Osteoblast (primary cell): ENCODE data around the gene SP7. TPM values are rescaled to one million over a fixed set of nuclear protein-coding genes. Genes with fewer than 3 reads are reported as not detected.
"Not testable (repeated sequence)": the region's sequence is repeated elsewhere in the genome, so short reads cannot be mapped to it uniquely, and the experiment has no call there.

ENCODE experiments used
- DNase-seq: peaks from one replicate; pipeline ENCODE4 v3.0.0; 2011; ENCODE audit warnings: low spot score, mixed read lengths; ENCODE audit not compliant: insufficient read length; ENCODE audit errors: missing footprints
- H2AFZ ChIP-seq: 2 replicates; pipeline ENCODE4 v1.6.0; 2011; ENCODE audit warnings: mild to moderate bottlenecking, low read length
- H3K27ac ChIP-seq: 2 replicates; pipeline ENCODE4 v1.5.1; 2011; ENCODE audit warnings: mild to moderate bottlenecking, low read depth, low read length, moderate library complexity
- H3K27me3 ChIP-seq: 2 replicates; pipeline ENCODE4 v1.6.0; 2012; ENCODE audit warnings: mild to moderate bottlenecking, control low read depth, inconsistent platforms, low read length, moderate library complexity; ENCODE audit not compliant: insufficient read depth
- H3K36me3 ChIP-seq: 2 replicates; pipeline ENCODE4 v1.5.1; 2011; ENCODE audit warnings: mild to moderate bottlenecking, low read length, control low read depth, moderate library complexity; ENCODE audit not compliant: insufficient read depth
- H3K4me1 ChIP-seq: 2 replicates; pipeline ENCODE4 v1.5.1; 2011; ENCODE audit warnings: mild to moderate bottlenecking, low read length, control low read depth, moderate library complexity; ENCODE audit not compliant: insufficient read depth
- H3K4me2 ChIP-seq: 2 replicates; pipeline ENCODE4 v1.6.0; 2011; ENCODE audit warnings: mild to moderate bottlenecking, low read length; ENCODE audit not compliant: insufficient read depth
- H3K4me3 ChIP-seq: fragments of 200-600 bp; sonication (generic); 3 replicates; pipeline ENCODE4 v1.5.1; 2012; ENCODE audit warnings: mild to moderate bottlenecking, low read length, inconsistent platforms; ENCODE audit not compliant: insufficient read depth
- H3K79me2 ChIP-seq: 2 replicates; pipeline ENCODE4 v1.6.0; 2012; ENCODE audit warnings: mild to moderate bottlenecking, low read length, control low read depth, inconsistent platforms; ENCODE audit not compliant: insufficient read depth
- H3K9me3 ChIP-seq: 2 replicates; pipeline ENCODE4 v1.5.1; 2011; ENCODE audit warnings: low read depth, low read length, control low read depth
- H4K20me1 ChIP-seq: 2 replicates; pipeline ENCODE4 v1.6.0; 2012; ENCODE audit warnings: mild to moderate bottlenecking, low read length, control low read depth; ENCODE audit not compliant: insufficient read depth
- CTCF ChIP-seq: IDR thresholded peaks from 2 replicates; pipeline ENCODE4 v1.5.1; 2011; ENCODE audit warnings: mild to moderate bottlenecking, low read depth, low read length, moderate library complexity; ENCODE audit errors: extremely low read depth
- total RNA-seq: library from RNA; depleted of rRNA; stranded (reverse); fragments of >200 nt; gene quantifications from 2 replicates; pipeline ENCODE4 v1.2.3, GENCODE V29; 2012

Gene SP7
- total RNA-seq, 1 donor, result not detected

GRCh38 chr12:53298164-53298563 is 38.0 kb downstream of the SP7 start:
- peaks cover 59% of the 10 kb centered on the region for H3K79me2 ChIP-seq
- peak overlapping the region; percentile 82 for H3K4me3 ChIP-seq
- TF ChIP-seq CTCF, result no peak
- no peaks in the 10 kb centered on the region for H3K27me3 ChIP-seq
- no peaks in the 10 kb centered on the region for H3K9me3 ChIP-seq
- no peak overlapping the region for H2AFZ ChIP-seq
- peaks cover 27% of the 10 kb centered on the region for H3K36me3 ChIP-seq
- peak overlapping the region; percentile 97 for H3K27ac ChIP-seq
- H3K4me2 ChIP-seq, result peak overlapping the region; percentile 98
- peaks cover 49% of the 10 kb centered on the region for H3K4me1 ChIP-seq
- peak; percentile 93 for DNase-seq
- H4K20me1 ChIP-seq, result no peaks in the 10 kb centered on the region

DNA sequence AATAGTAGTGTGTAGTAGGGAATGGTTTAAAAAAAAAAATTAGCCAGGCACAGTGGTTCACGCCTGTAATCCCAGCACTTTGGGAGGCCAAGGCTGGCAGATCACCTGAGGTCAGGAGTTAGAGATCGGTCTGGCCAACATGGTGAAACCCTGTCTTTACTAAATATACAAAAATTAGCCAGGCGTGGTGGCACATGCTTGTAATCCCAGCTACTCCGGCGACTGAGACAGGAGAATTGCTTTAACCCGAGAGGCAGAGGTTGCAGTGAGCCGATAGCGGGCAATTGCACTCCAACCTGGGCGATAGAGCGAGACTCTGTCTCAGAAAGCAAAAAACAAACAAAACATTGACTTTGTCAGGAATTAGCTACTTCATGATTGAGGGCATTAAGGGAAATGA is 39.0 kb downstream of the SP7 start:
- not testable (repeated sequence) for H3K27me3 ChIP-seq, H2AFZ ChIP-seq, H4K20me1 ChIP-seq, H3K9me3 ChIP-seq, DNase-seq
- H3K36me3 ChIP-seq, result peaks cover 21% of the 10 kb centered on the region
- peaks cover 49% of the 10 kb centered on the region for H3K4me1 ChIP-seq
- H3K79me2 ChIP-seq, result peaks cover 49% of the 10 kb centered on the region
- peak overlapping the region; percentile 98 for H3K4me2 ChIP-seq
- H3K4me3 ChIP-seq, result peak overlapping the region; percentile 87
- H3K27ac ChIP-seq, result peak overlapping the region; percentile 97

DNA sequence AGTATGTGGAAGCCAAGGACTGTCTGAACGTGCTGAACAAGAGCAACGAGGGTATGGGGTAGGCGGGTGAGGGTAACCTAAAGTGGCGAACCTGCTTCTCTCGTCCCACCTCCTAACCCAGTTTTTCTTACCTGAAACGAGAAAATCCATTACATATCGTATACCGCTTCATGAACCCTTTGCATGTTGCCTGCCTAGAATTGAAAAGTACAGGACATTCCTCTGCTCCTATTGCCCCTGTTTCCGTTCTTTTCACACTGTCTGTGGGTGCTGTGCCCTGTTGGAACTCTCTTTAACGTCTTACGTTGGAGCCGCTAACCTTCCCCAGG is 40.3 kb downstream of the SP7 start:
- peaks cover 49% of the 10 kb centered on the region for H3K4me1 ChIP-seq
- no peaks in the 10 kb centered on the region for H3K27me3 ChIP-seq
- H3K4me3 ChIP-seq, result peak overlapping the region; percentile 87
- H4K20me1 ChIP-seq, result no peaks in the 10 kb centered on the region
- peak overlapping the region; percentile 98 for H3K4me2 ChIP-seq
- peaks cover 41% of the 10 kb centered on the region for H3K79me2 ChIP-seq
- no peak for TF ChIP-seq CTCF
- H3K36me3 ChIP-seq, result peaks cover 10% of the 10 kb centered on the region
- peak overlapping the region; percentile 97 for H3K27ac ChIP-seq
- H3K9me3 ChIP-seq, result no peaks in the 10 kb centered on the region
- no peak for DNase-seq
- H2AFZ ChIP-seq, result peak overlapping the region; percentile 96

- Histone ChIP-seq H3K36me3 (peaks cover 10% of the 10 kb centered on the region), H3K79me2 (peaks cover 35% of the 10 kb centered on the region)
These were observed 40.9 kb downstream of the SP7 start, which contains the start of gene PFDN5 for GRCh38 chr12:53295070-53295890. TSS of gene PFDN5 (plus strand) at chr12:53295542. CDS start at chr12:53295568, 26 bp downstream.

More at GRCh38 chr12:53295070-53295890, 40.9 kb downstream of the SP7 start, which contains the start of gene PFDN5:
- Histone ChIP-seq H3K9me3 (no peaks in the 10 kb centered on the region), H3K4me1 (peaks cover 49% of the 10 kb centered on the region), H4K20me1 (no peaks in the 10 kb centered on the region), H3K27ac (peak within 1 kb of the TSS; percentile 97), H3K4me3 (peak within 1 kb of the TSS; percentile 87), H3K4me2 (peak within 1 kb of the TSS; percentile 98), H3K27me3 (no peaks in the 10 kb centered on the region), H2AFZ (peak within 1 kb of the TSS; percentile 96)
- peak; percentile 94 for DNase-seq
- TF ChIP-seq CTCF, result no peak
